Chondrocyte (in vitro differentiated cells): Measurements from ENCODE around the gene DRICH1. TPM values are rescaled to one million over a fixed set of nuclear protein-coding genes. Genes with fewer than 3 reads are reported as not detected.
"Not testable (repeated sequence)": the region's sequence is repeated elsewhere in the genome, so short reads cannot be mapped to it uniquely, and the experiment has no call there.

Source experiments
- DNase-seq: peaks from one replicate; pipeline ENCODE4 v3.0.0; 2021; ENCODE audit warnings: mixed read lengths, low spot score
- H3K27ac Mint-ChIP-seq: one replicate; pipeline ENCODE4 v1.8.0; 2021; ENCODE audit warnings: mild to moderate bottlenecking, moderate library complexity, mixed read lengths; ENCODE audit not compliant: unreplicated experiment
- H3K27me3 Mint-ChIP-seq: 2 replicates; pipeline ENCODE4 v1.8.0; 2021; ENCODE audit warnings: low read depth, mixed read lengths
- H3K36me3 Mint-ChIP-seq: 2 replicates; pipeline ENCODE4 v1.8.0; 2021; ENCODE audit warnings: low read depth, mixed read lengths
- H3K4me1 Mint-ChIP-seq: 2 replicates; pipeline ENCODE4 v1.8.0; 2021; ENCODE audit warnings: low read depth, mild to moderate bottlenecking, mixed read lengths
- H3K4me3 Mint-ChIP-seq: one replicate; pipeline ENCODE4 v1.8.0; 2021; ENCODE audit warnings: mild to moderate bottlenecking, moderate library complexity, mixed read lengths; ENCODE audit not compliant: unreplicated experiment
- H3K9me3 Mint-ChIP-seq: 2 replicates; pipeline ENCODE4 v1.8.0; 2021; ENCODE audit warnings: low read depth, mixed read lengths
- CTCF ChIP-seq: fragments of 200-600 bp; sonication (generic); IDR thresholded peaks from 2 replicates; pipeline ENCODE4 v1.5.0; 2021; ENCODE audit warnings: antibody characterized with exemption, mild to moderate bottlenecking, moderate library complexity
- total RNA-seq: library from RNA; stranded (reverse); gene quantifications from 3 replicates; pipeline ENCODE4 v1.2.1, GENCODE V29; 2021

DRICH1 gene
- total RNA-seq, 1 donor from 2014 or later = not detected

GRCh38 chr22:23575601-23576000 is 56.5 kb downstream of the DRICH1 start:
- Mint-ChIP-seq H3K4me3 (no peak overlapping the region), H3K9me3 (no peaks in the 10 kb centered on the region), H3K27ac (no peak overlapping the region), H3K4me1 (no peaks in the 10 kb centered on the region), H3K27me3 (peaks cover 11% of the 10 kb centered on the region), H3K36me3 (peaks cover 1% of the 10 kb centered on the region)
- no peak for TF ChIP-seq CTCF
- DNase-seq = peak; percentile 65

DNA sequence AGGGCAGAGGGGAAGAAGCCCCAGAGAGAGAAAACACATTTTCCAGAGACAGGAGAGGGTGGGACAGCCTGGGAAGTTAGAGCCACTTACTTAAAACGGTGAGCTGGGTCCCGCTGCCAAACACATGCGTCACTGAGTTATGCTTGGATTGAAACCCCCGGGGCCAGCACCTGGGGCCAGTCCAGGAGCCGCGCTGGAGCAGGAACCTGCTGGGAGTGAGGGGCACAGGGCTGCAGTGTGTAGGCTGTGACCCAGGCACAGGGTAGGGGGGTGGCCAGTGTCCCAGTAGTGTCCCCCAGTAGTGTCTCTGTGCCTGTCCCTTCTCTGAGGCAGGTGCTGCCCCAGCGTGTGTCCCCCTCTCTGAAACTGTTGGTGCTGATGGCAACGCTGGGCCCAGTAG is 57.2 kb downstream of the DRICH1 start:
- Mint-ChIP-seq H3K4me1 (no peaks in the 10 kb centered on the region), H3K4me3 (no peak overlapping the region), H3K27ac (no peak overlapping the region), H3K9me3 (no peaks in the 10 kb centered on the region), H3K27me3 (peaks cover 11% of the 10 kb centered on the region), H3K36me3 (peaks cover 1% of the 10 kb centered on the region)
- peak; percentile 72 for DNase-seq
- no peak for TF ChIP-seq CTCF

DNA sequence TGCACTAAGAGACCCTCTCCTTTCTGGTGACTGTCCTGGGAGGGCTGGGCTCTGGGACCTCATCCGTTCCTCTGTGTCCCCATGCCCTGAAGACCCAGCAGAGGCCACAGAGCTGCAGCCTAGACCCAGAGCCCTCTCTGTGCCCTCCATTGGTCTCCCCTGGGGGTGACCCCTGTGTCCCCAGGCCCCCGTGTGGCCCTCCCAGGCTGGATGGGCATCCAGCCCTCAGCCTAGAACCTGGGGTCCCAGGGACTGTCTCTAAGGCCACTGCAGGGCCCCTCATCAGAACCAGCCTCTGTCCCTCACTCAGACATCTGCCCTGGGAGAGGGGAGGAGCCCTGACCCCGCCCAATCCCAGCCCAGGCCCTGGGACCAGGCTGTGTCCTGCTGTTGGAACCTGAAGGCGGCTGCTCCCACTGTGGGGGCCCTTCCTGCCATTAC is 57.7 kb downstream of the DRICH1 start:
- Mint-ChIP-seq H3K4me3 (no peak overlapping the region), H3K9me3 (no peaks in the 10 kb centered on the region), H3K4me1 (no peaks in the 10 kb centered on the region), H3K27me3 (peaks cover 11% of the 10 kb centered on the region), H3K36me3 (peaks cover 1% of the 10 kb centered on the region), H3K27ac (no peak overlapping the region)
- no peak for TF ChIP-seq CTCF
- peak; percentile 62 for DNase-seq

- peaks cover 11% of the 10 kb centered on the region for H3K27me3 Mint-ChIP-seq
- not testable (repeated sequence) for H3K36me3 Mint-ChIP-seq, H3K4me1 Mint-ChIP-seq, H3K9me3 Mint-ChIP-seq, H3K4me3 Mint-ChIP-seq, H3K27ac Mint-ChIP-seq
- peak; percentile 64 for DNase-seq
Observed at GRCh38 chr22:23573701-23574235, 58.4 kb downstream of the DRICH1 start.

GRCh38 chr22:23573106-23573505 is 59.0 kb downstream of the DRICH1 start:
- H3K9me3 Mint-ChIP-seq, H3K4me3 Mint-ChIP-seq, H3K4me1 Mint-ChIP-seq, H3K27ac Mint-ChIP-seq, H3K36me3 Mint-ChIP-seq: not testable (repeated sequence)
- peak; percentile 22 for DNase-seq
- H3K27me3 Mint-ChIP-seq = peaks cover 11% of the 10 kb centered on the region

DNA sequence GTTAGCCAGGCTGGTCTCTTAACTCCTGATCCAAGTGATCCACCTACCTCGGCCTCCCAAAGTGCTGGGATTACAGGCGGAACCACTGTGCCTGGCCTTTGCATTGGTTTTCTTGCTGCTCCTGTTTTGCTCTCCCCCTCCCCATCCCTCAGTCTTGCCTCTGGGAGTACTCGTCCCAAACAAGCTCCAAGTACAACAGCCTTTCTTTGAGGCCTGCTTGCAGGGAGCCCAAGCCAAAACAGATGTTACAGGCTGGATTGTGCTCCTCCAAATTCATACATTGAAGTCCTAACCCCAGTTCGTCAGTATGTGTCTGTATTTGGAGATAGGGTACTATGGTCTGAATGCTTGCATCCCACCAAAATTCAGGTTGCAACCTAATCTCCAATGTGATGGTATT is 60.6 kb downstream of the DRICH1 start:
- peaks cover 4% of the 10 kb centered on the region for H3K4me1 Mint-ChIP-seq
- no peak overlapping the region for H3K4me3 Mint-ChIP-seq
- no peak for TF ChIP-seq CTCF
- peak; percentile 26 for DNase-seq
- H3K27ac Mint-ChIP-seq = no peak overlapping the region
- peaks cover 1% of the 10 kb centered on the region for H3K36me3 Mint-ChIP-seq
- H3K9me3 Mint-ChIP-seq = no peaks in the 10 kb centered on the region
- peaks cover 14% of the 10 kb centered on the region for H3K27me3 Mint-ChIP-seq
